K562 (cell line): ENCODE results near the gene KIAA0513. TPM values are rescaled to one million over a fixed set of nuclear protein-coding genes. Genes with fewer than 3 reads are reported as not detected.

Experiments
- AFF4 ChIP-seq: sonication (generic); formaldehyde crosslinking; IDR thresholded peaks from 2 replicates; pipeline ENCODE4 v1.8.0; 2023; ENCODE audit warnings: mild to moderate bottlenecking, missing genetic modification reagents
- E2F3 ChIP-seq: fragments of 250-450 bp; sonication (Bioruptor Pico); IDR thresholded peaks from 2 replicates; pipeline ENCODE4 v1.4.0; 2020; ENCODE audit warnings: mild to moderate bottlenecking
- ELK1 ChIP-seq: sonication (generic); formaldehyde crosslinking; IDR thresholded peaks from 2 replicates; pipeline ENCODE4 v1.8.1; 2022; ENCODE audit warnings: missing genetic modification reagents
- HDAC8 ChIP-seq: fragments of 450-650 bp; IDR thresholded peaks from 2 replicates; pipeline ENCODE4 v1.6.1; 2016; ENCODE audit warnings: mild to moderate bottlenecking, missing genetic modification characterization, moderate library complexity, missing compliant biosample characterization
- HMG20A ChIP-seq: fragments of 450-650 bp; formaldehyde crosslinking; conservative IDR thresholded peaks from 2 replicates; pipeline ENCODE4 v1.4.0; 2020; ENCODE audit warnings: mild to moderate bottlenecking, mixed read lengths
- HMGN3 ChIP-seq: IDR thresholded peaks from 2 replicates; pipeline ENCODE4 v1.6.1; 2011; ENCODE audit warnings: borderline replicate concordance, low read depth, mild to moderate bottlenecking, mixed read lengths, low read length; ENCODE audit not compliant: insufficient read length; ENCODE audit errors: extremely low read depth
- HMGXB4 ChIP-seq: sonication (generic); formaldehyde crosslinking; IDR thresholded peaks from 2 replicates; pipeline ENCODE4 v1.8.1; 2023; ENCODE audit warnings: mild to moderate bottlenecking, missing genetic modification reagents
- MTA1 ChIP-seq: fragments of 450-650 bp; IDR thresholded peaks from 2 replicates; pipeline ENCODE4 v1.6.1; 2017; ENCODE audit warnings: borderline replicate concordance
- NFE2 ChIP-seq: IDR thresholded peaks from 2 replicates; pipeline ENCODE4 v1.6.1; 2014; ENCODE audit warnings: antibody characterized with exemption, low read depth
- TAL1 ChIP-seq: fragments of 450-650 bp; IDR thresholded peaks from 2 replicates; pipeline ENCODE4 v1.6.1; 2016; ENCODE audit warnings: mild to moderate bottlenecking
- ZNF785 ChIP-seq: fragments of 250-450 bp; sonication (Bioruptor Pico); IDR thresholded peaks from 2 replicates; pipeline ENCODE4 v1.4.0; 2020; ENCODE audit warnings: mild to moderate bottlenecking
- polyA plus RNA-seq, 8 experiments: library from polyadenylated mRNA; depleted of rRNA in 4 of 8; stranded (reverse) in 5 of 8; unstranded in 3 of 8; fragments of >200 nt; fragmentation: Nextera tagmentation in 2 of 8; fragmentation: Illumina TruSeq in 1 of 8; extraction: Ambion mirVana in 2 of 8; extraction: Trizol in 1 of 8; gene quantifications; 2 replicates each; pipeline versions ENCODE4 v1.2.1 to v1.2.3, GENCODE V29; 2011 to 2014; ENCODE audit warnings: inconsistent platforms in 1 of 8, missing spikeins in 1 of 8
- total RNA-seq, 7 experiments: library from RNA; depleted of rRNA in 6 of 7; stranded (reverse); fragments of >200 nt in 6 of 7; fragmentation: Illumina TruSeq in 2 of 7; extraction: Trizol in 2 of 7; gene quantifications; 2 replicates each; pipeline versions ENCODE4 v1.2.1 to v1.2.3, GENCODE V29; 2011 to 2021; ENCODE audit warnings: low replicate concordance in 1 of 7
- TF ChIP-seq, protein P1 (sequence below): sonication (generic); formaldehyde crosslinking; IDR thresholded peaks from 2 replicates; pipeline ENCODE4 v1.8.1; 2022; ENCODE audit warnings: missing genetic modification reagents
- TF ChIP-seq, protein P2 (sequence below): fragments of 450-650 bp; formaldehyde crosslinking; IDR thresholded peaks from 2 replicates; pipeline ENCODE4 v1.4.0; 2020; ENCODE audit warnings: mild to moderate bottlenecking
- TF ChIP-seq, protein P3 (sequence below): fragments of 250-450 bp; sonication (Bioruptor Pico); IDR thresholded peaks from 2 replicates; pipeline ENCODE4 v1.5.0; 2021

The KIAA0513 gene
- total and polyA plus RNA-seq, 9 of the 15 experiments (the other 6 are each of a cell fraction or from before 2014, with no cell fraction given), result 0.18 to 13.7 (median 10.2) TPM

GRCh38 chr16:85048921-85049562 is 21.4 kb downstream of the KIAA0513 start (continued):
- TF ChIP-seq AFF4 (CRISPR knock-in tag) (no peak), HMG20A (CRISPR knock-in tag) (no peak), ELK1 (CRISPR knock-in tag) (no peak), NFE2 (no peak), HMGN3 (no peak), E2F3 (no peak), HDAC8 (tag) (no peak), MTA1 (no peak), ZNF785 (CRISPR knock-in tag) (no peak), HMGXB4 (CRISPR knock-in tag) (no peak), TAL1 (no peak)
- TF ChIP-seq, protein P1, sequence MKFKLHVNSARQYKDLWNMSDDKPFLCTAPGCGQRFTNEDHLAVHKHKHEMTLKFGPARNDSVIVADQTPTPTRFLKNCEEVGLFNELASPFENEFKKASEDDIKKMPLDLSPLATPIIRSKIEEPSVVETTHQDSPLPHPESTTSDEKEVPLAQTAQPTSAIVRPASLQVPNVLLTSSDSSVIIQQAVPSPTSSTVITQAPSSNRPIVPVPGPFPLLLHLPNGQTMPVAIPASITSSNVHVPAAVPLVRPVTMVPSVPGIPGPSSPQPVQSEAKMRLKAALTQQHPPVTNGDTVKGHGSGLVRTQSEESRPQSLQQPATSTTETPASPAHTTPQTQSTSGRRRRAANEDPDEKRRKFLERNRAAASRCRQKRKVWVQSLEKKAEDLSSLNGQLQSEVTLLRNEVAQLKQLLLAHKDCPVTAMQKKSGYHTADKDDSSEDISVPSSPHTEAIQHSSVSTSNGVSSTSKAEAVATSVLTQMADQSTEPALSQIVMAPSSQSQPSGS (CRISPR knock-in tag), result no peak
- TF ChIP-seq, protein P2, sequence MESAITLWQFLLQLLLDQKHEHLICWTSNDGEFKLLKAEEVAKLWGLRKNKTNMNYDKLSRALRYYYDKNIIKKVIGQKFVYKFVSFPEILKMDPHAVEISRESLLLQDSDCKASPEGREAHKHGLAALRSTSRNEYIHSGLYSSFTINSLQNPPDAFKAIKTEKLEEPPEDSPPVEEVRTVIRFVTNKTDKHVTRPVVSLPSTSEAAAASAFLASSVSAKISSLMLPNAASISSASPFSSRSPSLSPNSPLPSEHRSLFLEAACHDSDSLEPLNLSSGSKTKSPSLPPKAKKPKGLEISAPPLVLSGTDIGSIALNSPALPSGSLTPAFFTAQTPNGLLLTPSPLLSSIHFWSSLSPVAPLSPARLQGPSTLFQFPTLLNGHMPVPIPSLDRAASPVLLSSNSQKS (CRISPR knock-in tag), result no peak
- TF ChIP-seq, protein P3, sequence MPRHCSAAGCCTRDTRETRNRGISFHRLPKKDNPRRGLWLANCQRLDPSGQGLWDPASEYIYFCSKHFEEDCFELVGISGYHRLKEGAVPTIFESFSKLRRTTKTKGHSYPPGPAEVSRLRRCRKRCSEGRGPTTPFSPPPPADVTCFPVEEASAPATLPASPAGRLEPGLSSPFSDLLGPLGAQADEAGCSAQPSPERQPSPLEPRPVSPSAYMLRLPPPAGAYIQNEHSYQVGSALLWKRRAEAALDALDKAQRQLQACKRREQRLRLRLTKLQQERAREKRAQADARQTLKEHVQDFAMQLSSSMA (CRISPR knock-in tag), result 0 out of 2 replicates have a peak, but pooled peaks have one; percentile 38
